Immature natural killer cell (primary cell): ENCODE data around the gene UBA7. TPM values are rescaled to one million over a fixed set of nuclear protein-coding genes. Genes with fewer than 3 reads are reported as not detected.

Source experiments
- DNase-seq, 3 donors: peaks; one replicate each; pipeline ENCODE4 v3.0.0; 2022; ENCODE audit warnings: mixed read lengths in 1 of 3
- H3K27ac Mint-ChIP-seq, 6 donors: one replicate each; pipeline ENCODE4 v1.8.0; 2020; ENCODE audit warnings: mixed read lengths in 6 of 6, mild to moderate bottlenecking in 5 of 6, inconsistent platforms in 4 of 6, moderate library complexity in 3 of 6
- H3K27me3 Mint-ChIP-seq, 3 donors: one replicate each; pipeline ENCODE4 v1.8.0; 2020 to 2021; ENCODE audit warnings: low read depth in 3 of 3, mild to moderate bottlenecking in 3 of 3, mixed read lengths in 3 of 3, moderate library complexity in 3 of 3, inconsistent platforms in 1 of 3
- H3K36me3 Mint-ChIP-seq, 3 donors: one replicate each; pipeline ENCODE4 v1.8.0; 2020; ENCODE audit warnings: mixed read lengths in 3 of 3, inconsistent platforms in 2 of 3, mild to moderate bottlenecking in 2 of 3
- H3K4me1 Mint-ChIP-seq, 2 donors: one replicate each; pipeline ENCODE4 v1.8.0; 2020; ENCODE audit warnings: inconsistent platforms in 2 of 2, mild to moderate bottlenecking in 2 of 2, mixed read lengths in 2 of 2, moderate library complexity in 1 of 2
- H3K4me3 Mint-ChIP-seq, 5 donors: one replicate each; pipeline ENCODE4 v1.8.0; 2020; ENCODE audit warnings: mild to moderate bottlenecking in 5 of 5, mixed read lengths in 5 of 5, inconsistent platforms in 3 of 5, moderate library complexity in 3 of 5
- H3K9me3 Mint-ChIP-seq, 6 donors: one replicate each; pipeline ENCODE4 v1.8.0; 2020; ENCODE audit warnings: mild to moderate bottlenecking in 6 of 6, mixed read lengths in 6 of 6, inconsistent platforms in 4 of 6, moderate library complexity in 3 of 6
- polyA plus RNA-seq, 3 donors: library from polyadenylated mRNA; unstranded; fragments of 300-500 nt; fragmentation: Illumina TruSeq; gene quantifications; one replicate each; pipeline ENCODE4 v1.2.3, GENCODE V29; 2021

UBA7 gene
- polyA plus RNA-seq, 3 donors from 2014 or later, result 28.5 to 72.6 (median 54.7) TPM

DNA sequence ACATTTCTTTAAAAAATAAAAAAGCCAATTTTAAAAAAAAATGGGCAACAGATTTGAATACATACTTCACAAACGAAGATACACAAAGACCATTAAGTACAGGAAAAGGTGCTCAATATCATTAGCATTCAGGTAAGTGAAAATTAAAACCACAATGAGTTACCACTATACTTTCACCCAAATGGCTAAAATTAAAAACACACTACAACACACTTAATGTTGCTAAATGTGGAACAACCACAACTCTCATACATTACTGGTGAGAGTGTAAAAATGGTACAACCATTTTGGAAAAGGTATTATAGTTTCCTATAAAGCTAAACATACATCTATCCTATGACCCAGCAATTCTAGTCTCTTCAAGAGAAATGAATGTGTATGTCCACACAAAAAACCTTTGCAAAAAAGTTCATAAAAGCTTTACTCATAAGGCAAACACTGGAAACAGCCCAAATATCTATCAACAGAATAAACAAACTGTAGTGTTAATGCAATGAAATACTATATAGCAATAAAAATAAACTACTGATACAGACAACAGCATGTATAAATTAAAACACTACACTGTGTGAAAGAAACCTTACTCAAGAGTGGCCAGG, 42.3 kb downstream of the UBA7 start:
- H3K4me1 Mint-ChIP-seq, result peaks cover 23 to 70% of the 10 kb centered on the region in 2 donors
- DNase-seq, result no peak
- peak overlapping the region in 2 of 6 donors; percentile 23 to 34 for H3K27ac Mint-ChIP-seq
- no peak overlapping the region for H3K4me3 Mint-ChIP-seq
- no peaks in the 10 kb centered on the region for H3K27me3 Mint-ChIP-seq
- no peaks in the 10 kb centered on the region for H3K9me3 Mint-ChIP-seq
- H3K36me3 Mint-ChIP-seq, result no peaks in the 10 kb centered on the region

DNA sequence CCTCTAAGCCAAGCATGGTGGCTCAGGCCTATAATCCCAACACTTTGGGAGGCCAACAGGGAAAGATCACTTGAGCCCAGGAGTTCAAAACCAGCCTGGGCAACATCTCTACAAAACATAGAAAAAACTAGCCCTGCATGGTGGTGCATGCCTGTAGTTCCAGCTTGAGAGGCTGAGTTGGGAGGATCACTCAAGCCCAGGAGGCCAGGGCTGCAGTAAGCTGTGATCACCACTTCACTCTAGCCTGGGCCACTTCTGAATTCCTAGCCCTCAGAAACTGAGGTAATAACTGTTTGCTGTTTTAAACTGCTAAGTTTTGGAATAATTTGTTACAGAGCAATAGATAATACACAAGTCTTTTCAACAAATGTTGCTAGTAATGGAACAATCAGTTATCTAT, 43.8 kb downstream of the UBA7 start:
- H3K4me1 Mint-ChIP-seq, result peaks cover 19 to 61% of the 10 kb centered on the region in 2 donors
- no peaks in the 10 kb centered on the region for H3K9me3 Mint-ChIP-seq
- peak overlapping the region in 3 of 6 donors; percentile 53 to 62 (median 57) for H3K27ac Mint-ChIP-seq
- H3K27me3 Mint-ChIP-seq, result no peaks in the 10 kb centered on the region
- no peaks in the 10 kb centered on the region for H3K36me3 Mint-ChIP-seq
- no peak overlapping the region for H3K4me3 Mint-ChIP-seq
- DNase-seq, result no peak

DNA sequence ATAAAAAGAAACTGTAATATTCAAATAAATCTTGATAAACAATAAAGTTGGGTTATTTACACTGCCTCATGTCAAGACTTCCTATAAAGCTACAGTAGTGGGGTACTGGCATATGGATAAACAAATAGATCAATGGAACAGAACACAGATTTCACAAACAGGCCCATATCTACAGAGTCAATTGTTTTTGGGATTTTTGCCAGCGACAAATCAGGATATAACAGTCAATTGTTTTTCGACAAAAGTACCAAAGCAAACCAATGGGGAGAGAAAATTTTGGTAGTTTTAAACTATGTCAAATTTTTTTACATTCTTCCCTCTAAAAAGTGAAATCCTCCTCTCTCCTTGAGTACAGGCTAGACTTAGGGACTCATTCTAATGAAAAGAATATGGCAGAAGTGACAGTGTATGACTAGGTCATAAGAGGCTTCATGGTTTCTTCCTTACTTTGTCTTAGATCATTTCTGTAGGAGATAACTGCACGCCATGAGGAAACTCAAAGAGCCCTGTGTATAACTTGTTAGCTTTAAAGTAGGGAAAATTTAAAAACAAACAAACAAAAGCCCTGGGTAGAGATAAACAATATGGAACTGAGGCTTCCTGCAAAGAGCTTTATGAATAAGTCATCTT, 44.4 kb downstream of the UBA7 start:
- Mint-ChIP-seq H3K27me3 (no peaks in the 10 kb centered on the region), H3K9me3 (no peaks in the 10 kb centered on the region), H3K4me1 (peaks cover 15 to 61% of the 10 kb centered on the region in 2 donors), H3K36me3 (no peaks in the 10 kb centered on the region), H3K4me3 (no peak overlapping the region), H3K27ac (peak overlapping the region in 1 of 6 donors; percentile 62)
- DNase-seq, result no peak

DNA sequence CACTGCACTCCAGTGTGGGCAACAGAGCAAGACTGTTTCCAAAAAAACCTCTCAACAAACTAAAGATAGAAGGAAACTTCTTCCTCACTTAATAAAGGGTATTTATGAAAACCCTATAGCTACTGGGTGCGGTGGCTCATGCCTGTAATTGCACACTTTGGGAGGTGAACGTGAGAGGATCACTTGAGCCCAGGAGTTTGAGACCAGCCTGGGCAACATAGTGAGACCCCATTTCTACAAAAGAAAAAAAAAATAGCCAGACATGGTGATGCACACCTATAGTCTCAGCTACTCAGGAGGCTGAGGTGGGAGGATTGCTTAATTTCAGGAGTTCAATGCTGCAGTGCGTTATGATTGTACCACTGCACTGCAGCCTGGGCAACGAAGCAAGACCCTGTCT, 49.8 kb downstream of the UBA7 start:
- no peak for DNase-seq
- H3K27ac Mint-ChIP-seq, result no peak overlapping the region
- peaks cover 0 to 3% (median 0%) of the 10 kb centered on the region in 3 donors for H3K36me3 Mint-ChIP-seq
- no peak overlapping the region for H3K4me3 Mint-ChIP-seq
- H3K9me3 Mint-ChIP-seq, result no peaks in the 10 kb centered on the region
- H3K4me1 Mint-ChIP-seq, result peaks cover 6 to 26% of the 10 kb centered on the region in 2 donors
- no peaks in the 10 kb centered on the region for H3K27me3 Mint-ChIP-seq

DNA sequence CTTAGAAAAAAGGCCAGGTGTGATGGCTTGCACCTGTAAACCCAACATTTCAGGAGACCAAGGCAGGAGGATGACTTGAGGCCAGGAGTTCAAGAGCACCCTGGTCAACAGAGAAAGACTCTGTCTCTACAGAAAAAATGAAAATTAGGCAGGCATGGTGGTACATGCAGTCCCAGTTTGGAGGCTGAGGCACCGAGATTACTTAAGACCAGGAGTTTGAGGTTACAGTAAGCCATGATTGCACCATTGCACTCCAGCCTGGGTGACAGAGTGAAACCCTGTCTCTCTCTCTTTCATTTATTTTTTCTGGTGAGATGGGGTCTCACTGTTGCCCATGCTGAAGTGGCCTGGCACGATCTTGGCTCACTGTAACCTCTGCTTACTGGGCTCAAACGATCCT, 52.1 kb downstream of the UBA7 start:
- Mint-ChIP-seq H3K4me1 (peaks cover 10 to 29% of the 10 kb centered on the region in 2 donors), H3K9me3 (no peaks in the 10 kb centered on the region), H3K27ac (no peak overlapping the region), H3K27me3 (no peaks in the 10 kb centered on the region), H3K4me3 (no peak overlapping the region), H3K36me3 (peaks cover 0 to 3% (median 0%) of the 10 kb centered on the region in 3 donors)
- no peak for DNase-seq

DNA sequence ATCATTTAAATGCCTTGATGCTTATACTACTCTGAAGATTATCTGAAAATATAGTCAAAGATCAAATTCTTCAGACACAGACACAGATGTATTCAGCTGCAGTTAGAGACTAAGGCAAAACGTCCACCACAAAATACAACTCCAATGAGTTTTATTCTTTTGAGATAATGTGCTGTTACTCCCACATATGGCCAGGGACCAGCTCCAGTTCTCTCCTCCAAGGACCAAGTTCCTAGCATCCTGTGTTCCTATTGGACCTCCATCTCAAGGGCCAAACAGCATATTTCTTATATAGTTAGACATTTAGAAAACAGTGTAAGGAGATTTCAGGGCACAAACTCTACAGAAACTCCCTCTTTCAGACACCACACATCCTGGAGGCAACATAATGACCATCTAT, 54.5 kb downstream of the UBA7 start:
- DNase-seq, result no peak
- H3K27me3 Mint-ChIP-seq, result no peaks in the 10 kb centered on the region
- no peak overlapping the region for H3K27ac Mint-ChIP-seq
- H3K4me3 Mint-ChIP-seq, result no peak overlapping the region
- peaks cover 21 to 45% of the 10 kb centered on the region in 2 donors for H3K4me1 Mint-ChIP-seq
- H3K36me3 Mint-ChIP-seq, result peaks cover 0 to 3% (median 0%) of the 10 kb centered on the region in 3 donors
- no peaks in the 10 kb centered on the region for H3K9me3 Mint-ChIP-seq

DNA sequence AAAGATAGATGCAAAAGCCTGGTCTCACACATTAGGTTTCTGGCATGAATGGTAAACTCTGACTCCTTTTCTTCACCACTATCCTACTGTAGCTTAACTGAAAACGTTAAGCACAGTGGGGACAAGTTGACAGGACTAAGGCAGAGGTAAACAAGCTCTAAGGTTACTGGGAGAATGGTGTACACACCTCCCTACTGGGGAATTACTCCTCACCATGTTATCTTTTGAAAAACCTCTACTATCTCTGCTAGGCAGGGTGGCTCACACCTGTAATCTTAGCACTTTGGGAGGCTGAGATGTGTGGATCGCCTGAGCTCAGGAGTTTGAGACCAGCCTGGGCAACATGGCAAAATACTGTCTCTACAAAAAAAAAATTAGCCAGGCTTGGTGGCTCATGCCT, 56.6 kb downstream of the UBA7 start:
- no peak for DNase-seq
- Mint-ChIP-seq H3K27me3 (peaks cover 0 to 1% (median 0%) of the 10 kb centered on the region in 3 donors), H3K4me3 (no peak overlapping the region), H3K27ac (no peak overlapping the region), H3K4me1 (peaks cover 25 to 60% of the 10 kb centered on the region in 2 donors), H3K36me3 (peaks cover 0 to 3% (median 0%) of the 10 kb centered on the region in 3 donors), H3K9me3 (no peaks in the 10 kb centered on the region)

DNA sequence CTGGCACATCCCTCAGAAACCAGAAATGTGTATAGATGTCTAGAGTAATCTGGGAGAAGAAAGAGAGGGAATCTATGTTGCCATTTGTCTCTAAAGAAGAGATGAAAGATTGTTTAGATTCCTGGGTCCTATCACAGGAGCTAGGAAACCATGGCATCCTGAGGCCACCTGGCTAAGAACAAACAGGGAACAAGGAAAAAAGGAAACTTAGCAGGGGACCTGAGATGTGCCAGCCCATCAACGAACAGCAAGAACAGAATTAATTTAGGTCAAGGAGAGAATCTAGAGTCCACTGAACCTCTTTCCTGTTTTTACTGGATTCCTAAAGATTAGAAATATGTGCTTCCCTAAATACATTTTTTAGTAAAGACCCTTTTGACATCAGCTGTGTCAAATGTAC, 57.7 kb downstream of the UBA7 start:
- H3K9me3 Mint-ChIP-seq, result no peaks in the 10 kb centered on the region
- no peak overlapping the region for H3K4me3 Mint-ChIP-seq
- peaks cover 25 to 60% of the 10 kb centered on the region in 2 donors for H3K4me1 Mint-ChIP-seq

More for the DNA sequence above, 57.7 kb downstream of the UBA7 start:
- DNase-seq, result no peak
- peaks cover 0 to 3% (median 0%) of the 10 kb centered on the region in 3 donors for H3K36me3 Mint-ChIP-seq
- H3K27me3 Mint-ChIP-seq, result peaks cover 0 to 1% (median 0%) of the 10 kb centered on the region in 3 donors
- H3K27ac Mint-ChIP-seq, result no peak overlapping the region

Other genes with a start within 250 kb of the UBA7 start
- gene APEH, start 139.6 kb downstream of the UBA7 start, polyA plus RNA-seq, result 100 to 1,000 TPM in 2 of 3 donors, 10 to 100 TPM in 1; 88.0 to 130 (median 121) TPM
- 1 to 10 TPM in 1 of 3 donors, under 1 TPM in 1, not detected in 1; 0.19 to 1.3 TPM for gene MST1, start 124.5 kb downstream of the UBA7 start, polyA plus RNA-seq
- 10 to 100 TPM in 2 of 3 donors, 1 to 10 TPM in 1; 2.6 to 27.1 (median 11.8) TPM for gene RNF123, start 124.4 kb downstream of the UBA7 start, polyA plus RNA-seq
- gene AMIGO3, start 94.3 kb downstream of the UBA7 start, polyA plus RNA-seq, result 1 to 10 TPM in 2 of 3 donors, not detected in 1; 1.5 to 1.7 TPM
- gene GMPPB, start 90.0 kb downstream of the UBA7 start, polyA plus RNA-seq, result 10 to 100 TPM; 13.5 to 35.2 (median 32.5) TPM
- 10 to 100 TPM; 18.2 to 43.6 (median 23.7) TPM for gene IP6K1, start 27.4 kb downstream of the UBA7 start, polyA plus RNA-seq
- gene CDHR4, start 14.1 kb downstream of the UBA7 start, polyA plus RNA-seq, result not detected
- 1 to 10 TPM in 1 of 3 donors, not detected in 2; 1.2 TPM for gene INKA1, start 10.7 kb downstream of the UBA7 start, polyA plus RNA-seq
- gene TRAIP, start 42.6 kb upstream of the UBA7 start, polyA plus RNA-seq, result 1 to 10 TPM in 2 of 3 donors, not detected in 1; 1.4 to 1.5 TPM
- gene CAMKV, start 56.0 kb upstream of the UBA7 start, polyA plus RNA-seq, result not detected
- 1 to 10 TPM in 1 of 3 donors, under 1 TPM in 1, not detected in 1; 0.68 to 1.1 TPM for gene MST1R, start 89.9 kb upstream of the UBA7 start, polyA plus RNA-seq
- gene MON1A, start 115.9 kb upstream of the UBA7 start, polyA plus RNA-seq, result 10 to 100 TPM; 11.5 to 24.0 (median 12.1) TPM
- 10 to 100 TPM in 2 of 3 donors, 1 to 10 TPM in 1; 7.5 to 39.7 (median 19.2) TPM for gene RBM6, start 126.2 kb upstream of the UBA7 start, polyA plus RNA-seq